Stimulated activated CD4-positive, alpha-beta T cell treated with anti-CD3 and anti-CD28 coated beads, Interleukin-2, amount 100 ng/mL, for 24 hours (primary cell): ENCODE results near the gene CNNM2.
"Not testable (repeated sequence)": the region's sequence is repeated elsewhere in the genome, so short reads cannot be mapped to it uniquely, and the experiment has no call there.

Experiments used
- DNase-seq, 2 donors: peaks; one replicate each; pipeline ENCODE4 v3.0.0-alpha.2; 2020

Gene CNNM2

DNA sequence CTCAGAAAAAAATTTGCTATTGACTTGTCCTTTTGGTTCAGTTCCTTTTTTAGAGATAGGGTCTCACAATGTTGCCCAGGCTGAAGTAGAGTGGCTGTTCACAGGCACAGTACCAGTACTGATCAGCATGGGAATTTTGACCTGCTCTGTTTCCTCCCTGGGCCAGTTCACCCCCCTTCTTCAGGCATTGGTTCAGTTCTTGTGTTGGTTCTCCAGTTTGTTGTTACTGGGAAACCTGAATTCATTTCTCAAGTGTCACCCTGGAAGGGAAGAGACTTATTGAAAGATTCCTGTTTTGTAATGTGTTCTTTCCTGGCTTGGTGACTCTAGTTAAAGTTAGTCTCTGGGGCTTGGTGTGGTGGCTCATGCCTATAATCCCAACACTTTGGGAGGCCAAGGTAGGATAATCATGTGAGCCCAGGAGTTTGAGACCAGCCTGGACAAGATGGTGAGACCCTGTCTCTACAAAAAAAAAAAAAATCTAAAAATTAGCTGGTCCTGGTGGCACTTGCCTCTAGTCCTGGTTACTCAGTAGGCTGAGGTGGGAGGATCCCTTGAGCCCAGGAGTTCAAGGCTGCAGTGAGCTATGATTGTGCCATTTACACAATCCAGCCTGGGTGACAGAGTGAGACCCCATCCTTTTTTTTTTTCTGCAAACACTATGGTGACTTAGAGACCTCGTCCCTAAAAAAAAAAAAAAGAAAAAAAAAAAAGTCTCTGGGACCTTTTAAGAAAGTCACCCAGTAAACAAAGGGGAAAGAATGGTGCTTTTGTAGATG lies 52.7 kb downstream of the CNNM2 start:
- no peak for DNase-seq

DNA sequence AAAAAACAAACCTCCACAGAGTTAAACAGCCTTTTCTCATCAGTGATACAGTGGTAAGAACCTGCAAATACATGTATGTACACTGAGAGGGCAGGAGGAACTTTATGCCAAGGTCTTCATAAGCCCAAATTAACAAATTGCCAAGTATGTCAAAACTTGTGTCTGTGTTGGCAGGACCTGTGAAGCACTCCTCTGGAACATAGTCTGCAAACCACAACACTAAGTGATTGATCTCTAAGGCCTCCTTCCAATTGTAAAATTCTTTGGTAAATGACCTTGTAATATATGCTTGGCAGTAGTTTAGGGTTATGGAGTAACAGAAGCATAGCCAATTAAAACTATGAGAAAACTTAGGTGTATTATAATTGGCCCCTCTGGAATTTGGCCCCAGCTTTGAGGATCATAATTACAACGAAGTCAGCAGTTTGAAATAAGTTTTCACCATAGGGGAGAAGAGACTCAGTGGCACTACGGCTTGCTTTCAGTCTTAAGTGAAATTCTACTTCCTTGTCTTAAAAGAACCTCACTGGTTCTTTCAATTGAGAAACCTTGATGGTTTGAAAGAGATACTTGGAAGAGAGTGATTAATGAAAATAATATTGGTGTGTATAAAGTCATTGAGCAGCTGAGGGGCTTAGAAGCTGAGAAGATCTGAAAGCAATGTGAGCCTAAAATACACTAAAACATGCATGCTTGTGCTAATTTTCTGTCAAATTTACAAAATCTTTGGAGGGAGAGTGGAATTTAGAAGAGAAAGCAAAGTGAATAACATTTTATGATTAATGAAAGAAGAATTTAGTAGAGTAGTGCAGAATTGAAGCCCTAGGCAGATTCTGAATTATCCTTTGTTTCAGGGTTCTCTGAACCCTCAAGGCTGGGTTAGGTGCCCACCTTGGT lies 57.6 kb downstream of the CNNM2 start:
- no peak for DNase-seq

DNA sequence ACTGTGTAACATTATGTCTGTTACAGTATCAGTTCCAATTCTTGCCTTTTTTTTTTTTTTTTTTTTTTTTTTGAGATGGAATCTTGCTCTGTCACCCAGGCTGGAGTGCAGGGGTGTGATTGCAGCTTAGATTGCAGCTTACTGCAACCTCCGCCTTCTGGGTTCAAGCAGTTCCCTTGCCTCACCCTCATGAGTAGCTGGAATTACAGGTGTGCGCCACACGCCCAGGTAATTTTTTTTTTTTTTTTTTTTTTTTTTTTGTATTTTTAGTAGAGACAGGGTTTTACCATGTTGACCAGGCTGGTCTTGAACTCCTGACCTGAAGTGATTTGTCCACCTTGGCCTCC lies 58.3 kb downstream of the CNNM2 start:
- DNase-seq, result not testable (repeated sequence)

DNA sequence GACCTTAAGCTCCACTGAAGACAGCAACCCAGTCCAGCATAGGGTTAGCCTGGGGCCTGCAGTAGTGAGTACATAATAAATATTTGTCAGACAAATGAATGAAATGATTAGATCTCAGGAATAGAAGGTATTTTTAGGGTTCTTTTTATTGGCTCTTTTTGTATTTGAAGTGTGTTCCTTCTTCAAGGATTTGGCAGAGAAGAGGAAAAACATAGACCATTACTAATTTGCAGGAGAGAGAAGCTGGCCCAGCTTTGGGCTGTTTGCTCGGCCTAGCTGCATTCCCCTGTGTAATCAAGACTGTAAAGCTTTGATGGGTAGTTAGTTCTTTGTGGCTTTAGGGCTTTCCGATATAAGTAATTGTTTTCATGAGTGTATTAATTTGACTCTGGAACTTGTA lies 64.2 kb downstream of the CNNM2 start:
- DNase-seq, result no peak

DNA sequence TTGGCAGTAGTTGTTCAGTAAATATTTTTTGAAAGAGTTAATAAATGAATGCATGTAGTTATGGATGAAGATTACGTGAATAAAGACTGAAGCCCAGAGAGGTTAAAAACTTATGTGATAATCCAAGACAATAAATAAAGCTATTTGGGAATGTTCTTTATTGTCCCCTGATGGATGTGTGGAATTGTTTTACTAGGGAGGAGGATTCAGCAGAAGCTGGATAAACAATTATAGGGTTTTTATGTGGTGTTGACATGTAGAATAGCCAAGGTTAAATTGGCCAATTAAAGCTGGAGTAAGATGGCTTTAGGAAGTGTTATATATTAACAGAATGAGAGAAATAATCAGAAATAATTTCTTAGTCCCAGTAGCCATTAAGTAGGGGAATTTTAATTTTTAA lies 66.0 kb downstream of the CNNM2 start:
- DNase-seq, result no peak

DNA sequence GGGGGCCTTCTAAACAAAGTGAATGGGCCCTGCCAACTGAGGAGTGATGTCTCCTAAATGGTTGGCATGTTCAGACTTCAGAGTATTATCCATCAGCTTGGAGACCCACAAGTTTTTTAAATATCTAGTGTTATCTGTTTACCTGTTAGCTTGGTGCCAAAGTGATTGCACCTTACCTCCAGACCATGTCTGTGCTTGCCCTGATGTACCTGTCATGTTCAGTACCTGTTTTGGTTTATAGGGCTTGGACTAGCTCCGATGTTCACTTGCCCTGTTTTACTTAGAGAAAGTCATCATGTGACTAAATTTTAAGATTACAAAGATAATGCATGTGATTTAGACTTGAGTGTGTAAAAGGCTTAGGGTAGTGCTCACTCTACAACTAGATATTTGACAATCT lies 67.7 kb downstream of the CNNM2 start:
- DNase-seq, result no peak

DNA sequence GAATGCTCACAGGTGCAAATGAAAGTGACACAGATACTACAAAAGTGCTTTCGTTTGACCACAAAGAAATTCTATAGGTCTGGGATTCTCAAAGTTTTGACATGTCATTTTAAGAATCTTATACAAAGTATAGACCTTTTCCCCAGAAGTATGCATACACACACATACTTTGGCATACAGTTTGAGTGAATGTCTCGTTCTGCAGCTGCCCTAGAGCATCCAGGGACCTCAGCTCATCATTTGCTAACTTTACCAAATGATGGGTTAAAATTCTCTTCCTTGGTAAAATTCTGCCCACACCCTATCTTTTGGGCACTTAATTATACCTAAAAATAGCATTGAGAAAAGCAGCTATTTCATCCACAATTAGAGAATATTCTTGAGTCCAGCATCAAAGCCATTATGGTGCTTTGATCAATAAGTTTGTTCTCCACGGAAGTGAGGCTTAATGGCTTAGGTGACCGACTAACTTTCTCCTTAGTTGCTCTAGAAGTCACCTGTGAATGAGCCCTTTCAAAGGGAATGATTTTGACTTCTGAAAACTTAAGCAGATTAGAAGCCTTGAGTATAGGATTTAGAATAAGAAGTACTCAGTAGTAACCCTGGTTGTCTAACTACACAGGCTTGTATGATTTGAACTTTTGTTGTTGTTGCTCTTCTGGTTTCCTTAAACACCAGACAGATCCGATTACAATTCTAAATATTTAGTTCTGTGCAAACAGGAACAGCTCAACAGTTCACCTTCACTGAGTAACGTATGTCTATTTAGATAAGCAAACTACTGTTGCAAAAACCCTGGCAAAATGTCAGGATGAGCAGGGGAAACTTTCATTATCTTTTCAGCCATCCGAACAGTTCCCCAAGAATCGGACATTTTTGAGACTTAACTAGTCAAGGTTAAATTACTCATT lies 70.6 kb downstream of the CNNM2 start:
- DNase-seq, result no peak

DNA sequence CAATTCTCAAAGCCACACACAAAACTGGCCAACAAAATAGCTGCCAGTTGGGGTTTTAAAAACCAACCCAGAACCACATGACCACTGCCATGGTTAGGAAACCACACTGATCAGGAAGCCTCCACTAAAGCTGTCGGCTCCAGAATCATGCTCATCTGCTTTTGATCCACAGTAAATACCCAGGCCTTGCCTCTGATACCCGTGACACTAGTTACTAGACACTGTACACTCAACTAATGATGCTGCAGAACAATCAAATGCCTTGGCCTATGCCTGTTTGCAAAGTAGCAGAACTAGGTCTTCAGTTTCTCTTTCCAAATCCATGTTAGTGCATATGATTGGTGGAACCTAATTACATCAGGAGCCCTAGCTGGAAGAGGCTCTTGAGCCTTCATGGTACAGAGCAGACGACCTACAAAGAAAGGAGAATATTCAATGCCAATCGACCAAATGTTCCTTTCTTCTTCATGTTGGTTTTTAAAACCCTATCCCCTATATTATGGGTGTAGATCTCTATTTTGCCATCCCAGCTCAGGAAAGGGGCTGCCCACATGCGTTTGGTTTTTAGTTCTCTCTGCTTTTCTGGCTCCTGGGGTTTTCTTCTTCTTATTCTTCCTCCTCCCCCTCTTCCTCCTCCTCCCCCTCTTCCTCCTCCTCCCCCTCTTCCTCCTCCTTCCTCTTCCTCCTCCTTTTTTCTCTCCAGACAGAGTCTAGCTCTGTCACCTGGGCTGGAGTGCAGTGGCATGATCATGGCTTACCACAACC lies 76.6 kb downstream of the CNNM2 start:
- DNase-seq, result no peak

DNA sequence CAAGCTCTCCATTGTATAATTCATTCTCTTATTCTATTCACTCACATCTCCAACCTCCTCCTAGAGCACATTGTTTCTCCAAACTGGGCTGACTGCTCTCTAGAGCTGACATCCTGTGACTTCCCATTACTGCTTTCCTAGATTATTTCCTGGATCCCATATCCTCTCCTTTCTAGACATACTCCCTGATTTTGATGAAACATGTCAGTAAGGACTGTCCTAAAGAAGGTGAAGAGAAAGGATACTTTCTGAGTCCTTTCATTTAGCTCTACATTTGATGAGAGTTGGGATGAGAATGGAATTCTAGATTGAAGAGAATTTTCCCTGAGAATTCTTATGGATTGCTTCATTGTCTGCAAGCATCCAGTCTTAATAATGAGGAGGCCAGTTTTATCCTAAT lies 78.8 kb downstream of the CNNM2 start:
- no peak for DNase-seq

DNA sequence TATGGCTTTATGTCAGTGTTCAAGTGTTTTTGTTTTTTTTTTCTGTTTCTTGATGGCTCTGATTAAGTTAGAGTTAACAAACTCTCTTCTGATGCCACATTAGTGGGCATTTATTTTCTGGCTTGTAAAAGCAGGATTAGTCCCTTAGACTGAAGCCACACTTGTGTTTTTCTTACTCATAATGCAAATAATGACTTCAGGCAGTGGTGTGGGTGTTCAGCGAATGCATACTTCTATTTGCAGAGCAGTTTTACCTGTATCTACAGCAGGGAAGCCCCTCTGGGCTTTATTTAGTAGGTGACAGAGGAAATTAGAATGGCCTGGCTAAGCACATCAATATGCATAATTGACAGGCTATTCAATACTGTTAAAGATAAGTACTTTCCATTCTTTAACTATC lies 79.9 kb downstream of the CNNM2 start:
- DNase-seq, result no peak

DNA sequence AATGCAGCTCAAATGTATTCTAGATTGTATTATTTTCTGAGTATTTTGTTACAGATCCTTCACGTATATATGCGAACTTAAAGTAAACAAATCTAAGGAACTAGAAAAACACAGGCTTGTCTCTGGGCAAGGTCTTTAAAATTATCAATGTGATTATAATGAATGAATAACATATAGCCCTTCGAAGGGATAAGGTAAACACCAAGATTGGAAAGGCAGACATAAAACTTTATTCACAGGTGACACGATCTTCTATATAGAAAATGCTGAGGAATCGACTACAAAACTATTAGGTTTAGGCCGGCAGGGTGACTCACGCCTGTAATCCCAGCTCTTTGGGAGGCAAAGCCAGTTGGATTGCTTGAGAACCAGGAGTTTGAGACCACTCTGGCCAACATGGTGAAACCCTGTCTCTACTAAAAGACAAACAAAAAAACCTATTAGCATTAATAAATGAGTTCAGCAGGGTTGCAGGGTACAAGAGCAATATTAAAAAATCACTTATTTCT lies 80.4 kb downstream of the CNNM2 start:
- no peak for DNase-seq

DNA sequence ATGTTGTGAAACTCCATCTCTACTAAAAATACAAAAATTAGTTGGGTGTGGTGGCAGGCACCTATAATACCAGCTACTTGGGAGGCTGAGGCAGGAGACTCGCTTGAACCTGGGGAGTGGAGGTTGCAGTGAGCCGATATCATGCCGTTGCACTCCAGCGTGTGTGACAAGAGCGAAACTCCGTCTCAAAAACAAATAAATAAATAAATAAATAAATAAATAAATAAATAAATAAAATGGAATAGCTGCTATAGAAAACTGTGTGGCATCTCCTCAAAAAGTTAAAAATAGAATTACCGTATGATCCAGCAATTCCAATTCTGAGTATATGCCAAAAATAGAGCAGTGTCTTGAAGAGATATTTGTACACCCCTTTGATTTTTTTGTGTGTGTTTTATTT lies 82.0 kb downstream of the CNNM2 start:
- DNase-seq, result not testable (repeated sequence)

DNA sequence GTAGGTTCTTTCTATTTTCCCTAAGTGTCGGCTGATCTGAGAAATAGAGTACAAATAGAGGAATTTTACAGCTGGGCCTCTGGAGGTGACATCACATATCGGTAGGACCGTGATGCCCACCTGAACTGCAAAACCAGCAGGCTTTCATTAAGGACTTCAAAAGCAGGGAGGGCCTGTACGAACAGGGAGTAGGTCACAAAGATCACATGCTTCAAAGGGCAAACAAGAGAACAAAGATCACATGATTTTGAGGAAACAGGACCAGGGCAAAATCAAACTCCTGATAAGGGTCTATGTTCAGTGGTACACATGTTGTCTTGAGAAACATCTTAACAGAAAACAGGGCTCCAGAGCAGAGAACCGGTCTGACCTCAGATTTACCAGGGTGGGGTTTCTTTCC lies 88.9 kb downstream of the CNNM2 start:
- no peak for DNase-seq

DNA sequence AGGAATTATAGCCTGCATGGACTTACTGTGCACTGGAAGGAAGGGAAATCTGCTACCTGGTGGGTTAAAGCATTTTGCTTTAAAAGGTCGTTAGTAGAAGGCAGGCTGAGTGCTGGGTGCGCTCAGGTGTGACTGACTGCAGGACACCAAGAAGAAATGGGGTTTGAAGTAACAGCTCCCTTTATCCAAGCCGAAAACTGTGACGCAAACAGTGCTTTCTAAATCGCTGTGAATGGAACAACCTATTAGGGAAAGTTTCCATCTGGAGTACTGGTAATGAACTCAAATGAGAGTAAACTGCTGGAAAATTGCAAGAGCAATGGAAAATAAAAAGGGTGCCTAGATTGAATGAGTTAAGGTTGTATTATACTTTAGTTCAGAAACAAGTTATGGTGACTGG lies 95.3 kb downstream of the CNNM2 start:
- DNase-seq, result no peak

DNA sequence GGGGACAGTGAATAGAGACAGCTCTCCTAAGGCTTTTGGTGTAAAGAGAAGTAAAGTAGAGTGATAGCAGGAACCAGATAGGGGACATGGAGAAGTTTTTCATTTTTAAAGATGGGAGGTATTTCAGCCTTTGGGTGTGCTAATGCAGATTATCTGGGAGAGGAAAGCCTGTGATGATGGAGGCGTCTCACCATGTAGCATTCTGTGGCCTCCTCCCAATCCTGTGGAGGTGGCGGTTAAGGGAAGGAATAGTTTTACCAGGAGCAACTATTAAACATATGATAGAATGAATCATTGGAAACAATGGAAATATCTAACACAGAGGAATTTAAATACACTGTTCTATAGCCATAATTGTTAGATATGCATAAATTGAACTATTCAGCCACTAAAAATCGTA lies 101.3 kb downstream of the CNNM2 start:
- DNase-seq, result no peak

DNA sequence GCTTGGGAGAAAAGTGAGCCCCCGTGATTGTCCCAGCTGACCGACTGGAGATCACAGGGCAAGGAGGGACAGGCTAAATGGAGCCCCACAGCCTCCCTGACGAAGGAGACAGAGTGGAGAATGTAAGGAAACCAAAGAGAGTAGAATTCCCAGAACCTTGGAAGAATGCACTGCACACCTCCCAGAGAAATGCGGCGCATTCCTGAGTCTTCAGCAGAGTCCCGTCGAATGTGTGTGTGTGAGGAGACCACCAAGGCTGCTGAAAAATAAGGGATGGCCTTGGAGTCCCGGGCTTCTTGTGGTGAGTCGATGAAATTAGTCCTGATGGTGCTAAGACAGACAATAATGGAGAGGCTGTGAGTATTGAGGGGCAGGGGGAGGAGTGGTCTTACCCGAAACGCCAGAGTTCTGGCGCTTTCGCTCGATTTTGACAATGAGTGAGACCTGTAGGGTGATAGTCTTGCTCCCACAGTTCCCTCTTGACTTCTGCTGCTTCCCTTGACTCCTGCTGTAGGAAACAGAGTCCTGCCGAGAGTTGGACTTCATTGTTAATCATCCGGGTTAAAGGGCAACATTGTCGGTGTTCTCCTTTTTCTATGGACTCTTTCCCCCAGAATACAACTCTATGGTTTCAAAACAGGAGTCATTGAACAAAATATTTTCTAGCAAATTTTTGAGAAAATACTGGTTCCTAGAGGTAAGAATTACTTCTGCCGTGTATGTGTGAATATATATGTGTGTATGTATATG lies 103.2 kb downstream of the CNNM2 start:
- DNase-seq, result no peak

DNA sequence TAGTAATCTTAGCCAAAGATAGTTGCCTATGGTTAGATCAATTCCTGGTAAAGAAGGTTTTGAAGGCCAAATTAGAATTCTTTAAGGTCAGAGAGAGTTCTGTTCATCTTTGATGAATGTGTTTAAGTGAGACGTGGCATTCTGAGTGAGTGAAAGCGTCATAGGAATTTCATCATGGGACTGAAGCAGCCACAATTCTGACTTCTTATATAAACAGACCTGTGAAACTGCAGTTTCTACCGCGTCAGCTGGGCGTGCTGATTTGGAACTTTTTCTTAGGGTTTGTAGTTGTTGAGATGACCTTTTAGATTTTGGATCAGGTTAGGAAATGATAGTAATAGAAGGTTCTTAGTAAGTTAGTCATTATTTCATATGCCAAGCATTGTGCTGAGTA lies 103.8 kb downstream of the CNNM2 start:
- no peak for DNase-seq

DNA sequence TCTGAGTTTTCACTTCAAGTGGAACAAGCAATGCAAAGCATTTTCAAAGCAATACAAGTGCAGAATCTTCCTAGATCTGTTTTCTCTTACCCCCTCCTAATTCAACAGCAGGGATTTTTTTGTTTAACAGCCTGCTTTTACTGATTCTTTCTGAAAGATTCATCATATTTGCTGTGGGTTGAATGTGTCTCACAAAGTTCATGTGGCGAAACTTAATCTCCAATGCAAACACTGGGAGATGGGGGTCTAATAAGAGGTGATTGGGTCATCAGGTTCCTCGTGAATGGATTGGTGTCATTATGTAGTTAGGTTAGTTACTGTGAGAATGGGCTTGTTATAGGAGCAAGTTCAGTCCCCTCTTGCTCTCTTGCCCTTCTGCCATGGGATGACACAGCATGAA lies 107.6 kb downstream of the CNNM2 start:
- DNase-seq, result no peak

DNA sequence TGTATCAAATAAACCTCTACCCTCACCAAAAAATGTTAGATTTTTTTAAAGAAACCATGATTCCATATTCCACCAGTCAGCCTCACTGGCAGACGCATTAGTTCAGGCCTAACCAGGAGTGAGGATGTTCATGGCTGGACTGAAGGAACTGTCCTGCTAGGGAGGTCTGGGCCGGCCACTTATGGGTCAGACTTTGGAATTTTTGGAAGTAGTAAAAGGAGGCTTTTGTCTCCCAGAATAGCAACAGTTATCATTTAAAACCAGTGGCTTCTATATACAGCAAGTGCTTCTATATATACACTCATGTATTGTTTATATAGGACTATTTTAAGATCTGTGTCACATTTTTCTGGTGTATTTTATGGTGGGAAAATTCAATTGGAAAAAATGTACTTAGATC lies 120.5 kb downstream of the CNNM2 start:
- DNase-seq, result no peak

DNA sequence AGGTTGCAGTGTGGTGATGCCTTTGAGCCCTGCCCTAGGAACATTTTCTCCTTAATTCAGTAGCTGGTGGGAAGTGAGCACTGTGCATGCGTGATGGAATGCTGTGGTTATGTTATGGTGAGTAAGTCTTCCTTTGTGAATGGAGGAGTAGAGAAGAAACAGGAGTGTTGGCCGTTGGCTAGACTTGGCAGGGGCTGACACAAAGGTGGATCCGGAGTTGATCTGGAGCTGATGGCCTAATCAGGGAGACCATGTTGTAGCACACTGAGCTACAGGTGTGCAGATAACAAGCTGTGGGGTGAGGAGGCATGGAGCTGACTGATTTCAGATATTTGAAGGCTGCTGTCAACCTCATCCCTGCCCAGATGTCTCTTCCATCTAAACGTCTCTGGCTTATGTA lies 122.3 kb downstream of the CNNM2 start:
- DNase-seq, result no peak

DNA sequence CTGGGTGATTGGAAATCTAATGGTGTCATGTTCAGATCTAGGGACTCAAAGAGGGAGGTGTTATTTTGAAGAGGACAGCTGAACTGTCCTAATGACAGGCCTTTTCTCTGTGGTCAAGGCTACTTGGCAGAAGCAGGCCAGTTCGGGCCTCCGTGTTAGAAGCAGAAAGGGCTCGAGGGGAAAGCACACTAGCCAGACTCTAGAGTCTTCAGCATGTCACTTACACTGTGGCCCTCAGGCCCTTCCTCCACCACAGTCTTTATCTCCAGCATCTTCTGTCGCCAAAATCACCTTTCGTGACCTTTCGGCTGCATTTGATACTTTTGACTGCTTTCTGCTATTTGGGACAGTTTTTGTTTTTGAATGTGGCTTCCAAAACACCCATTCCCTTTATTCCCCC lies 123.3 kb downstream of the CNNM2 start:
- no peak for DNase-seq

DNA sequence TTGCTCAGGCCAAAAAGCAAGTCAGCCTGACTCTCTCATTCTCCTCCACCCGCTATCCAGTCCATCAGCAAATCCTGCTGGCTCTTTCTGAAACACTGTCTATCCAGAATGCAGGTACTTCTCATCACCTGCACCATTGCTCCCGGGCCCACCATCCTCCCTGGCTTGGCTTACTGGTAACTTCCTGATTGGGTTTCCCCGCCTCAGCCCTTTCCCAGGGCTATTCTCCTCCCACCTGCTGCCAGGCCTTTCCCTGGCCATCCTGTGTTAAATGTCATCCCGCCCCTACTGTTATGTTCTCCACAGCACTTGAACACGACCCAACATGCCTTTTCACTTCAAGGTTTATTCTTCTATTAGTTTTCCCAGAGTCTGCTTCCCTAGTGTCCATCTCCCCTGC lies 124.0 kb downstream of the CNNM2 start:
- no peak for DNase-seq
